GM19043 (cell line): ENCODE data around the gene SH3GL2.

ENCODE experiments used
- ATAC-seq: cut with Tn5 transposase; IDR thresholded peaks from one replicate; pipeline ENCODE4 v1.9.1; 2021; ENCODE audit warnings: low read depth; ENCODE audit not compliant: unreplicated experiment

The SH3GL2 gene

GRCh38 chr9:17578911-17579793 is at the start of gene SH3GL2:
TSS of gene SH3GL2 (plus strand) at chr9:17579066.
- ATAC-seq, result peak; percentile 42

DNA sequence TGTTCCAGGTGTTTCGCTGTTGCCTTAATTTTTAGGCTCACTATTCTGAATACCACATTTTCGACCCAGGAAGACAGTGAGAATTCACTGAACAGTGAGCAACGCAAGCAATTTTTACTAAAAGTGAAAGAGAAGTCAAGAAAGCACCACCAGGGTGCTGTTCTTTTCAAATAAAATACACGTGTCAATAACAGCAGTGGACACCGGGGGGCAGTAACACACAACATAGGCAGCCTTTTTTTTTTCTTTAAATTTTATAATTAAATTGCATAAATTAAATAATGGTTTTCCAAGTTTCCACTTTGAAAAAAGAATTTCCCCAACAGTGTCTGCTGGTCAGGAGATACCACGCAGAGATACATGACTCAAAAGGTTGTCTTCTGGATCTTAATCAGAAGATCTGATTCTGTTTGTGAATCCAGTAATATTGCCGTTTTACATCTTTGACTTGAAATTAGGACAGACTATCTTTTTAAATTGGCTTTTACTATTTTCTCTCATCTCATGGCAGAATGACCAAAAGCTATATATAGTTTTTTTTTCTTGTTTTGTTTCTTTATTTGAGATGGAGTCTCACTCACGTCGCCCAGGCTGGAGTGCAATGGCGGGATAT is 47.1 kb upstream of the SH3GL2 start:
- ATAC-seq, result peak; percentile 64

- no peak for ATAC-seq
Measured at GRCh38 chr9:17532461-17532860, 46.4 kb upstream of the SH3GL2 start.

DNA sequence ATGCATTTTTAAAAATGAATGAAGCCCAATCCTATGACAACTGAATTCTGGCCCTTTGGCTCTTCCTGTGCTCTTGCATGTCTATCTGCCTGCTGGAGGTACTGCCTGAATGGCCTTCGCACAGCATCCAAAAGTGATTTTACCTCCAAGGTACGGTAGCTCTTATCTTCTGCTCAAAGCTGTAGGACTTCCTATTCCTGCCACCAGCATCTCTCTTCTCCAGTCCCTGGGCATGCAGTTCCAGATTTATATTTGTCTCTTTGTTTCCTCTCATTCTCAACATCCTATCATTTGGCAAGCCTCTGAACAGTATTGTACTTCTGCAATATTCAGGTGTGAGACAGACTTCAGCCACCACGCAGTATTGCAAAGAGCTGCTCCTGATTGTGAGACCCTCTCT is 43.7 kb upstream of the SH3GL2 start:
- ATAC-seq, result no peak

- no peak for ATAC-seq
Measured at GRCh38 chr9:17536027-17536426, 42.8 kb upstream of the SH3GL2 start.

GRCh38 chr9:17551023-17551422 is 27.8 kb upstream of the SH3GL2 start:
- ATAC-seq, result no peak

- no peak for ATAC-seq
Measured at GRCh38 chr9:17555362-17556054, 23.4 kb upstream of the SH3GL2 start.

GRCh38 chr9:17556255-17556654 is 22.6 kb upstream of the SH3GL2 start:
- no peak for ATAC-seq

DNA sequence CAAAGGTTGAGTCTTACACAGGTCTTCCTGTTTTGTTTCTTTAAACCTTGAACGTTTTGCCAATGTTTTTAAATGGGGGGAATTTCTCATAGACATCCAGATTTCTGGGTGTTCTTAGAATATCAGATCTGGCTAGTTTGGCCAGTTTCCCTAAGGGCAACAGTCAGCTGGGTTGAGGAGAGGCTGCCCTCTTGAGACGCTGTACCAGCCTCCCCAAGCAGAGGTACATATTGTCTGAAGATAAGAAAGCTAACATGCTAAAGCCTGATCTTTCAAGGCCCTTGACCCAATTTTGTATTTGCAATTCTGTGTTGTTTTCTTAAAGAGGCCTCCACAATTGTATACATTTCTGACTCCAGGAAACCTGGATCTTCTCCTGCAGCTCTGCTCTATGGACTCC is 21.9 kb upstream of the SH3GL2 start:
- ATAC-seq, result no peak

DNA sequence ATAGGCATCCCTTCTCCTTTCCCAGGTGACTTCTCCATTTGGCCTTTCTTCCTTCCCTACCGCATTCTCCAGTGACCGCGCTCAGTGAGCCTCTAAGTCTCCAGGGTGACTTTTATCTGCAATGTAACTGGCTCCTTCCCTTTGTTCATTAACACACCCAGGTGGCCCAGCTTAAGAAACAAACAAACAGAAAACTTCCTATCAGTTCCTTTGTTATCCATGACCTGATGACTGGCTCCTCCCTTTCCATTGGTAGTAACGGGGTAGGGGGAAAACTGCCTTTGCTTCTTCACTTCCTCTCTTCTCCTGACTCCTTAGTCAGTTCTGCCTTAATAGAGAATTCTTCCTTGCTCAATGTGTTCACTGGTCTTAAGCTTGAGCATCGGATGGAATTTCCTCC is 7.0 kb upstream of the SH3GL2 start:
- no peak for ATAC-seq

GRCh38 chr9:17574342-17574741 is 4.5 kb upstream of the SH3GL2 start:
- no peak for ATAC-seq

DNA sequence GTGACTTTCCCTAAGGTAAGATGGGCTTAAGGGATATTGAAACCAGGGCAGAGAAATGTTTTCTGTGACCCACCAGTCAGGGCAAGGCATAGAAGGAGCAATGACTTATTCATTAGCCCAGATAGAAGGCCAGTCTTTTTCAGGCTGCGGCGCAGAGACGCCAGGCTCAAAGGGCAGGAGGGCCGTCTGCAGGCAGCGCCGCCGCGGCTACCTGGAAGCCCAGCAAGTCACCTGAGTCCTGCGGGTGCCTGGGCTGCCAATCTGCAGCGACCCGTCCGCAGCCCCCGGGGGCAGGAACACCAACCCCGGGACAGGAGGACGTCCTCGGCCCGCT is 322 bp upstream of the SH3GL2 start:
- ATAC-seq, result no peak

- no peak for ATAC-seq
Measured at GRCh38 chr9:17580119-17580518, 1.3 kb downstream of the SH3GL2 start.

- ATAC-seq, result no peak
Measured at GRCh38 chr9:17587113-17587512, 8.2 kb downstream of the SH3GL2 start.

DNA sequence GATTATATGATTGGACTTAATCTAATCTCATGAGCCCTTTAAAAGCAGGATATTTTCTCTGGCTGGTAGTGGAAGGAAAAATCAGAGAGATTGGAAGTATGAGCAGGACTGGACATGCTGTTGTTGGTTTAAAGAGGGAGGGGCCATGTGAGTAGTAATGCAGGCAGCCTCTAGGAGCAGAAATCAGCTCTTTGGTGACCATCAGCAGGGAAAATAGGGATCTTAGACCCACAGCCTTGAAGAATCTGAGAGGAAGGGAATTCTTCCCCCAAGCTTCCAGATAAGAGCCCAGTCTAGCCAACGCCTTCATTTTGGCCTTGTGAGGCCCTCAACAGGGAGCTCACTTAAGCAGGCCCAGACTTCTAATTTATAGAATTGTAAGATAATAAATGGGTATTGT is 9.5 kb downstream of the SH3GL2 start:
- no peak for ATAC-seq

DNA sequence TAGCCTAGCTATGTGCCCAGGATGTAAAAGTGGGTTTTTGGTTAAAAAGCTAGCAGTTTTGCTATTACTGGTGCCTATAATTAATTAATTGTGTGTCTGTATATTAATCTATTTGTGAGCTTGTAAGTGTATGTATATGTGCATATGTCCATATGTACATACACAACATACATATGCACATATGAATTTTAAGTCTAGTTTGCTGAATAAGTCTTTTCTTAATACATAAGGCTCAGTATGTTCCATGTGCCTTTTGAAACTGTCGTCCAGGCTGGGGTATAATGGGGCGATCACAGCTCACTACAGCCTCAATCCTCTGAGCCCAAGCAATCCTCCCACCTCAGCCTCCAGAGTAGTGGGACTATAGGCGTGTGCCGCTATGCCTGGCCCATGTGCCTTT is 10.1 kb downstream of the SH3GL2 start:
- no peak for ATAC-seq

DNA sequence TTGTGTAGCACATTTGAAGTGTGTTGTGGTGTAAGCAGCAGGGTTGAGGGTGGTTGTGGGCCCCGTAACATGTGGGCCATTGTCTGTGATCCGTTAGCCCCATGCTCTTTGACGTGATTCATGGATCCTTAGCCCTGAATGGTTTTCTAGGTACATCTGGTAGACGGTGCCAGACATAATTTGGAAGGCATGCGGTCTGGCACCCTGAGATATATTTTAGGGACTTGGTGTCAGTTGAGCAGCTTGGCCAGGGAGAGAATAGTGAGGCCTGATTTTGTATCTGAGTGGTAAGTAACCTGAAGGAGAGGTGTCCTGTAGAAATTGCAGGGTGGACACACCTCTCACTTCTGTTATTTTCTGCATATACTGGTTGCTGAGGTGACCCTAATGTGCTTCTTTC is 10.9 kb downstream of the SH3GL2 start:
- ATAC-seq, result no peak

DNA sequence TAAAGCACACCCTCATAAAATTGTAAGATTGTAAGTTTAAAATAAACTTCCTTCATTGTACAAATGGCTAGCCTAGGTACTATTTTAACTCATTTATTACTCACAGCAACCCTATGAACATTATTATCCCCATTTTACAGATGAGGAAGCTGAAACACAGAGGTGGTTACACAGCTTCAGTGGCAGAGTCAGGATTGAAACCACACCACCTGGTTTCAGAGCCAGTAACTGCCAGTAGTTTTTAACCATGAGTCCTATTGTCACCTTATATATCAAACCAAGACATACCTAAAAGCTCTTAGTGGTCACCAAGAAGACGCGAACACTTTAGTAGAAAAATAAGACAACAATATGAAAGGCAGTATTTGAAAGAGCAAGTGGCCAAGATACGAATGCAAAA is 16.1 kb downstream of the SH3GL2 start:
- no peak for ATAC-seq

DNA sequence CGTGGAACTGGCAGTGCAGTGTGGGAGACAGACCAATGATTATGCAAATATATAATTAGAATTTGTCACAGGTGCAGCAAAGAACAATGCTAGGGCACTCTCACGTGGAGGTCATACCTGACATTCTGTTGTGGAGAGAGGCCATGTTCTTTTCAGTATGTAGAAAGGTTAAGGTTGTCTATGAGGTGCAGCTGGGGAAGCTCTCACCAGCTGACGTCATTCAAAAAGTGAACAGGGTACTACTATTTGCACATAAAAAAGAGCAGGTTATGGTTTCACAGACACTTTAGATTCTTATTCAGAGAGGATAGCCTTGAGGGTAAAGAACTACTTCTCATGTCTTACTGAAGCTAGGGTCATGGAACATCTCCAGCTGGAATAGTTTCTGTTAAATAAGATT is 19.1 kb downstream of the SH3GL2 start:
- no peak for ATAC-seq

DNA sequence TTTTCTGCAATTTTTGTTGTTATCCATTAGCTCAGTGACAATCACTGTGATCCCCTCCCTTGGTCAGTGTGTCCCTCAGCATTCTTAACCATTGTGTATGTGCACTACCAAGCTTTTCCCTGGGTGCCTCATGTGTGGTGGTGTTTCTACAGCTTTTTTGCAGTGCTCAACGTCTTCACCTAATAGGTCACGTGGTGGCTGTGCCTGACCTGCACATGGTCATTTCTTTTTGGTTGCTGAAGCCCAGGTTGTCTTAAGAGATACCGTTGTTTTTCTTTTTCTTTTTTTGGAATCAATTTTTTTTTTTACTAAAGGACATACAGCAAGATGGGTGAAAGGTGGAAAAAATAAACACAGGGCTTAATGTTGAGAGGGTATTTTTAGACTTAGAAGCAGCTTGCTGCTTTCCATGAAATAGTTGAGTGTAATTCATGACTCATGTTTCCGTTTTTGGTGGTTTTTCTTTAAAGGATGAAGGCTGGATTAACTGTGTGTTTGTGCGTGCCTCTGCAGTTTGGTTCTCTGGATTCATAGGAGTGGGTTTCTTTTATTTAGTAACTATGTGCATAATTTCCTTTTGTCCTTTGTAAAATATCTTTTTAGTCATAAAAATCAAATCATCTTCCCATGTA is 22.2 kb downstream of the SH3GL2 start:
- no peak for ATAC-seq

GRCh38 chr9:17604556-17604955 is 25.7 kb downstream of the SH3GL2 start:
- ATAC-seq, result no peak
